Esophagus squamous epithelium (tissue), 5 donors: ENCODE data around the gene PAX3. TPM values are rescaled to one million over a fixed set of nuclear protein-coding genes. Genes with fewer than 3 reads are reported as not detected.

Experiments used
- DNase-seq: peaks from one replicate; lab custom pipeline; 2025; lab: John Stamatoyannopoulos, UW
- H3K27ac ChIP-seq, 4 donors: fragments of 200-600 bp; sonication (generic); one replicate each; pipeline ENCODE4 v1.5.1; 2016 to 2019; ENCODE audit warnings: mild to moderate bottlenecking in 1 of 4
- H3K27me3 ChIP-seq, 4 donors: fragments of 200-600 bp; sonication (generic); 1 replicate in 3 of 4; 2 replicates in 1 of 4; pipeline versions ENCODE4 v1.5.1 to v1.6.0; 2017 to 2021; ENCODE audit warnings: antibody characterized with exemption in 1 of 4
- H3K36me3 ChIP-seq, 3 donors: fragments of 200-600 bp; sonication (generic); one replicate each; pipeline ENCODE4 v1.5.1; 2016 to 2019
- H3K4me1 ChIP-seq, 3 donors: fragments of 200-600 bp; sonication (generic); one replicate each; pipeline ENCODE4 v1.5.1; 2017 to 2019
- H3K4me3 ChIP-seq, 4 donors: fragments of 200-600 bp; sonication (generic); 1 replicate in 3 of 4; 2 replicates in 1 of 4; pipeline ENCODE4 v1.5.1; 2016 to 2019; ENCODE audit warnings: mild to moderate bottlenecking in 2 of 4, moderate library complexity in 1 of 4
- H3K9me3 ChIP-seq, 3 donors: fragments of 200-600 bp; sonication (generic); one replicate each; pipeline ENCODE4 v1.5.1; 2016 to 2019
- CTCF ChIP-seq, 6 experiments: fragments of 450-650 bp in 4 of 6; fragments of 200-600 bp in 2 of 6; sonication (generic) in 2 of 6; IDR thresholded peaks; one replicate each; pipeline ENCODE4 v1.5.1; 2016 to 2019; ENCODE audit warnings: antibody characterized with exemption in 6 of 6, mild to moderate bottlenecking in 4 of 6, moderate library complexity in 4 of 6
- POLR2A ChIP-seq, 4 donors: fragments of 450-650 bp; IDR thresholded peaks; one replicate each; pipeline ENCODE4 v1.6.1; 2017; ENCODE audit warnings: antibody characterized with exemption in 4 of 4, mild to moderate bottlenecking in 4 of 4, moderate library complexity in 3 of 4
- WGBS, 2 donors: methylation state at CpG; one replicate each; pipeline ENCODE4 v1.1.5; 2018; 5-methylcytosine and 5-hydroxymethylcytosine counted together
- intact Hi-C: fragments of 100-400 bp; cut with DNase I; formaldehyde crosslinking; loops from one replicate; pipeline ENCODE4 v1.15.0; 2022
- total RNA-seq, 4 donors: library from RNA; depleted of rRNA; stranded (reverse); fragments of >200 nt; gene quantifications; one replicate each; pipeline ENCODE4 v1.1.0, GENCODE V29; 2016
- donor health status: DM: yes; HTN: yes; CAD: no.

PAX3 gene
- total RNA-seq, 4 donors from 2014 or later, result not detected

DNA sequence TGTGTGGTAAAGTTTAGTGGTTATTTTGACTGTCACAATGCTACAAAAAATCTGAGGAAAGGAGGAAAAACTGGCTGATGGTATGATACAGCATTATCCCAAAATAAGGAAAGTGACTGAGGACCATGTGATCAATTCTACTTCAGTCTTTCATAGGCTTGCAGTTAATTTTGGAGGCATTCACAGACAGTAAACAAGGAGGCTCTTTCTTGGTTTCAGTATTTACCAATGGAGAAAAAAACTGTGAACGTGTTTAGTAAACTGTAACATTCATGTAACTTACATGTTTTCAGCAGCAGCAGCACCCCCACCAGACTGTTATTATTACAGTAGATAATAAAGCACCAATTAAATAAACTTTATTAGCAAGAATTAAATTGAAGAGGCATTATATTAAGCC, 50.0 kb downstream of the PAX3 start:
- Histone ChIP-seq H3K27ac (no peak overlapping the region), H3K27me3 (no peaks in the 10 kb centered on the region), H3K4me3 (no peak overlapping the region), H3K4me1 (no peaks in the 10 kb centered on the region), H3K9me3 (no peaks in the 10 kb centered on the region), H3K36me3 (no peaks in the 10 kb centered on the region)
- TF ChIP-seq CTCF (IDR thresholded peaks at IDR 0.05) (no peak), POLR2A (IDR thresholded peaks at IDR 0.05) (no peak)
- intact Hi-C loops, result no loop called here
- DNase-seq, result no peak
- 57 to 62% methylated on average over 1 of the region's 1 CpG for WGBS, 2 donors

GRCh38 chr2:222248256-222248655, 50.5 kb downstream of the PAX3 start:
- Histone ChIP-seq H3K4me1 (no peaks in the 10 kb centered on the region), H3K36me3 (no peaks in the 10 kb centered on the region), H3K4me3 (no peak overlapping the region), H3K27me3 (no peaks in the 10 kb centered on the region), H3K27ac (no peak overlapping the region), H3K9me3 (no peaks in the 10 kb centered on the region)
- 45 to 65% methylated on average over 2 of the region's 2 CpGs for WGBS, 2 donors
- DNase-seq, result no peak
- no peak for TF ChIP-seq POLR2A (IDR thresholded peaks at IDR 0.05)
- TF ChIP-seq CTCF (IDR thresholded peaks at IDR 0.05), result no peak
- intact Hi-C loops, result no loop called here

GRCh38 chr2:222242532-222242931, 56.3 kb downstream of the PAX3 start:
- no peak overlapping the region for H3K4me3 ChIP-seq
- H3K4me1 ChIP-seq, result no peaks in the 10 kb centered on the region
- H3K36me3 ChIP-seq, result no peaks in the 10 kb centered on the region
- DNase-seq, result no peak
- H3K27ac ChIP-seq, result no peak overlapping the region
- H3K27me3 ChIP-seq, result peaks cover 0 to 52% (median 9%) of the 10 kb centered on the region in 4 donors
- no peaks in the 10 kb centered on the region for H3K9me3 ChIP-seq
- intact Hi-C loops, result no loop called here
- TF ChIP-seq CTCF (IDR thresholded peaks at IDR 0.05), result no peak
- no peak for TF ChIP-seq POLR2A (IDR thresholded peaks at IDR 0.05)

DNA sequence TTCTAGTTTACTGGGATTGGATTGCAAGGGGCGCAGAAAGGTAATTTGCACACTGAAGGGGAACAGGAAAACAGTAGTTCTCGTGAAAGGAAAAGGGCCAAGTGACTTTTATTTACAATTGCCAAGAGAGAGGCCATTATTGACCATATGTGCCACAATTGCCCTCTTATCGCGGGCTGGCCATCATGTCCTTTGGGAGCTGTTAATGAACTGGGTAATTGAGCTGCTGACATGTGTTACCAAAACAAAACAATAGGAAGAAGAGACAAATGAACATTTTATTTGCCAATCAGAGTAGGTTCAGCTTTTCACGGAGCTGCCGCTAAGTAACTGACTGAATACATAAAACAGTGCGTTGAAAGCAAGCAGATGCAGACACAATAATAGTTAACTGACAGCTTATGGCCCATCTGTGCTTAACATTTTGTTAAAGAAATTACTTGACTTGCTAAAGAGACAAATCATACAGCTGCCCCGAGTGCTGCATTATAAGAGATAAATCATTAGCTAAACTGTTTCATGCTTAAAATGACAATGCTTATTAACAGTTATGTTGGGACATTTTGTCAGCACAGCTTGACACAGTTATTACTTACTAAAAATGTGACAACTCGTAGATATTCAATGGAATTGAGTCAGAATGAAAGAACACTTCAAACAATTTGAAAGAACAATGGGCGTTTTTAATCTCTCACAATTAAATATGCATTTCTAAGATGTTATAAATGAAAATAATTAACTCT, 57.5 kb downstream of the PAX3 start:
- DNase-seq, result no peak
- no peak for TF ChIP-seq CTCF (IDR thresholded peaks at IDR 0.05)
- no peak for TF ChIP-seq POLR2A (IDR thresholded peaks at IDR 0.05)
- Histone ChIP-seq H3K27me3 (peaks cover 0 to 52% (median 9%) of the 10 kb centered on the region in 4 donors), H3K36me3 (no peaks in the 10 kb centered on the region), H3K4me3 (no peak overlapping the region), H3K27ac (no peak overlapping the region), H3K4me1 (no peaks in the 10 kb centered on the region), H3K9me3 (no peaks in the 10 kb centered on the region)
- 27 to 35% methylated on average over 10 of the region's 10 CpGs for WGBS, 2 donors
- intact Hi-C loops, result no loop called here

DNA sequence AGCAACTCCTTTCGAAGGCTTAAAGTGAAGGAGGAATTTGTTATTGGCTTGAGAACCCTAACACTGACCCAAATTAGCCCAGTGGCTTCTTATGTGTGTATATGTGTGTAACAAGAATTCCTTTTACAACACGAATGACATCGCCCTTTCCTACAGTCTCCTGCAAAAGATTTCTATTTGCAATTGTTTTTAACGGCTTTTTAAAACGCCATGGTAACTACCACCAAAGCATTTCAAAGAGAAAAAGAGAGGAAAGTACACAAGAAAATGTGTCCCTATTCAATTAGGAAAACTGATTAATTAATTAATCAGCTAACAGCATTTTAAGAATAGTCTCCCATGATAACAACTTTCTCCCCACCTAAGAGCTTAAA, 58.1 kb downstream of the PAX3 start:
- Histone ChIP-seq H3K27ac (no peak overlapping the region), H3K27me3 (peaks cover 0 to 52% (median 9%) of the 10 kb centered on the region in 4 donors), H3K4me1 (no peaks in the 10 kb centered on the region), H3K4me3 (no peak overlapping the region), H3K9me3 (no peaks in the 10 kb centered on the region), H3K36me3 (no peaks in the 10 kb centered on the region)
- TF ChIP-seq CTCF (IDR thresholded peaks at IDR 0.05), result no peak
- no peak for TF ChIP-seq POLR2A (IDR thresholded peaks at IDR 0.05)
- 26 to 28% methylated on average over 5 of the region's 5 CpGs for WGBS, 2 donors
- DNase-seq, result no peak
- intact Hi-C loops, result no loop called here
